SIG-M5 (cell line): Measurements from ENCODE around the gene PCDHB11.
"Not testable (repeated sequence)": the region's sequence is repeated elsewhere in the genome, so short reads cannot be mapped to it uniquely, and the experiment has no call there.

Experiments
- DNase-seq: peaks from one replicate; lab custom pipeline; 2025; lab: John Stamatoyannopoulos, UW

PCDHB11 gene

GRCh38 chr5:141186897-141187512 lies 12.4 kb upstream of the PCDHB11 start, which contains the start of gene PCDHB9:
PCDHB9 (plus strand) TSS chr5:141187161; CDS start chr5:141187319, 158 bp downstream.
- DNase-seq: no peak

DNA sequence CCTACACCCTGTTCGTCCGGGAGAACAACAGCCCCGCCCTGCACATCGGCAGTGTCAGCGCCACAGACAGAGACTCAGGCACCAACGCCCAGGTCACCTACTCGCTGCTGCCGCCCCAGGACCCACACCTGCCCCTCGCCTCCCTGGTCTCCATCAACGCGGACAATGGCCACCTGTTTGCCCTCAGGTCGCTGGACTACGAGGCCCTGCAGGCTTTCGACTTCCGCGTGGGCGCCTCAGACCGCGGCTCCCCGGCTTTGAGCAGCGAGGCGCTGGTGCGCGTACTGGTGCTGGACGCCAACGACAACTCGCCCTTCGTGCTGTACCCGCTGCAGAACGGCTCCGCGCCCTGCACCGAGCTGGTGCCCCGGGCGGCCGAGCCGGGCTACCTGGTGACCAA lies 10.7 kb upstream of the PCDHB11 start:
- DNase-seq: not testable (repeated sequence)

GRCh38 chr5:141189131-141189530 lies 10.3 kb upstream of the PCDHB11 start:
- not testable (repeated sequence) for DNase-seq

- no peak for DNase-seq
Observed at GRCh38 chr5:141192110-141192725, 7.2 kb upstream of the PCDHB11 start, which contains the start of gene PCDHB10. PCDHB10 (plus strand) TSS chr5:141192353; CDS start chr5:141192553, 200 bp downstream.

- DNase-seq: not testable (repeated sequence)
Observed at GRCh38 chr5:141194332-141194731, 5.1 kb upstream of the PCDHB11 start.

DNA sequence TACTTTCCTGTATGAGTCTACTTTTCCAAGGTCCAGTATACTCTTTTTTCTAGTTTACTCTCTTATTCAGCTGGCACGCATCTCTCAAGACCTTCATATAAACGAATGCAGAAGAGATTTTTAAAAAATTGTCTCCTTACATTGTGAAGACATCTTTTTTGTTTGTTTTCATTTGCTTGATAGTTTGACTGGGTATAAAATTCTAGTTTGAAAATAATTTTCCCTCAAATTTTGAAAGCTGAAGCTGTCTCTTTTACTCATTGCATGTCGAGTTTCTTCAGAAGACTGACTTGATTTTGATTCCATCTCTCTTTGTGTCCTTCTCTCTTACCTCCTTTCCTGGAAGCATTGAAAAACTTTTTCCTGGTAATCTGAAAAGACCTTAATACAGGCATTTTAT lies 3.1 kb upstream of the PCDHB11 start:
- no peak for DNase-seq

GRCh38 chr5:141201126-141201525 lies 1.7 kb downstream of the PCDHB11 start:
- DNase-seq: not testable (repeated sequence)

- not testable (repeated sequence) for DNase-seq
Observed at GRCh38 chr5:141201646-141202045, 2.2 kb downstream of the PCDHB11 start.

- DNase-seq: no peak
Observed at GRCh38 chr5:141208478-141208877, 9.1 kb downstream of the PCDHB11 start, which contains the start of gene PCDHB12. PCDHB12 (plus strand) TSS chr5:141208719; CDS start chr5:141208908, 189 bp downstream.

GRCh38 chr5:141210281-141210680 lies 10.9 kb downstream of the PCDHB11 start:
- not testable (repeated sequence) for DNase-seq

- DNase-seq: not testable (repeated sequence)
Observed at GRCh38 chr5:141210849-141211248, 11.4 kb downstream of the PCDHB11 start.

GRCh38 chr5:141213656-141214339 lies 14.4 kb downstream of the PCDHB11 start, which contains the start of gene PCDHB13:
PCDHB13 (plus strand) TSS chr5:141213919; CDS start chr5:141214124, 205 bp downstream.
- DNase-seq: not testable (repeated sequence)

DNA sequence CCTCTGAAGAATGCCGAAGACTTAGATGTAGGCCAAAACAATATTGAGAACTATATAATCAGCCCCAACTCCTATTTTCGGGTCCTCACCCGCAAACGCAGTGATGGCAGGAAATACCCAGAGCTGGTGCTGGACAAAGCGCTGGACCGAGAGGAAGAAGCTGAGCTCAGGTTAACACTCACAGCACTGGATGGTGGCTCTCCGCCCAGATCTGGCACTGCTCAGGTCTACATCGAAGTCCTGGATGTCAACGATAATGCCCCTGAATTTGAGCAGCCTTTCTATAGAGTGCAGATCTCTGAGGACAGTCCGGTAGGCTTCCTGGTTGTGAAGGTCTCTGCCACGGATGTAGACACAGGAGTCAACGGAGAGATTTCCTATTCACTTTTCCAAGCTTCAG lies 15.2 kb downstream of the PCDHB11 start:
- DNase-seq: not testable (repeated sequence)

- not testable (repeated sequence) for DNase-seq
Observed at GRCh38 chr5:141215504-141215903, 16.1 kb downstream of the PCDHB11 start.

DNA sequence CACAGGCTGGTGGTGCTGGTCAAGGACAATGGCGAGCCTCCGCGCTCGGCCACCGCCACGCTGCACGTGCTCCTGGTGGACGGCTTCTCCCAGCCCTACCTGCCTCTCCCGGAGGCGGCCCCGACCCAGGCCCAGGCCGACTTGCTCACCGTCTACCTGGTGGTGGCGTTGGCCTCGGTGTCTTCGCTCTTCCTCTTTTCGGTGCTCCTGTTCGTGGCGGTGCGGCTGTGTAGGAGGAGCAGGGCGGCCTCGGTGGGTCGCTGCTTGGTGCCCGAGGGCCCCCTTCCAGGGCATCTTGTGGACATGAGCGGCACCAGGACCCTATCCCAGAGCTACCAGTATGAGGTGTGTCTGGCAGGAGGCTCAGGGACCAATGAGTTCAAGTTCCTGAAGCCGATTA lies 16.6 kb downstream of the PCDHB11 start:
- not testable (repeated sequence) for DNase-seq

DNA sequence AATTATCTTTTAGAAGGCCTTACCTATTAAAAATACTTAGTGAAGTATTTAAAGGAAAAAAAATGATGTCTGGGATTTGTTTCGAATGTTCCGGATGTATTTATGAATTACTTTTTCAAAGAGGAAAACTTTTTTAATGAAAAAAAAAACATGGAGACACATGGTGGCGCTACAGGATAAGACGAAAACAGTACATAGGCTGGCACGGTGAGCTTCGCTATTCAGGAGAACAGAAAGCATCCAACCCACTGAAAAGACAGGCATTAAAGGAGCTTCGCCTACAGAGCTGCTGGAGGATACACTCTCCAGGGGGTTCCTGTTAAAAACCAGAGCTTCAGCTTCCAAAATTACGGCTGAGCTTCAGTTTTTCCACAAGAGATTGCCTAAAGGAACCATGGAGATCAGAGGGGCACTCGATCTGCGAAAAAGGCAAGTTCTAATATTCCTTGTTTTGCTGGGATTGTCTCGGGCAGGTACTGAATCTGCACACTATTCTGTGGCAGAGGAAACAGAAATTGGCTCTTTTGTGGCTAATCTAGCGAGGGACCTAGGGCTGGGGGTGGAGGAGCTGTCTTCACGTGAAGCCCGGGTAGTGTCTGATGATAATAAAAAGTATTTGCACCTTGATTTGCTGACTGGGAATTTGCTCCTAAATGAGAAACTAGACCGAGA lies 23.8 kb downstream of the PCDHB11 start, which contains the start of gene PCDHB14:
Gene PCDHB14, plus strand, starts transcription at position 232 of the 672 bp plus-strand sequence. Its CDS starts 163 bp downstream, at position 395.
- no peak for DNase-seq

DNA sequence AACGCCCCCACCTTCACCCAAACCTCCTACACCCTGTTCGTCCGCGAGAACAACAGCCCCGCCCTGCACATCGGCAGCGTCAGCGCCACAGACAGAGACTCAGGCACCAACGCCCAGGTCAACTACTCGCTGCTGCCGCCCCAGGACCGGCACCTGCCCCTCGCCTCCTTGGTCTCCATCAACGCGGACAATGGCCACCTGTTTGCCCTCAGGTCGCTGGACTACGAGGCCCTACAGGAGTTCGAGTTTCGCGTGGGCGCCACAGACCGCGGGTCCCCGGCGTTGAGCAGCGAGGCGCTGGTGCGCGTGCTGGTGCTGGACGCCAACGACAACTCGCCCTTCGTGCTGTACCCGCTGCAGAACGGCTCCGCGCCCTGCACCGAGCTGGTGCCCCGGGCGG lies 25.4 kb downstream of the PCDHB11 start:
- DNase-seq: not testable (repeated sequence)

GRCh38 chr5:141225421-141225820 lies 26.0 kb downstream of the PCDHB11 start:
- DNase-seq: not testable (repeated sequence)

DNA sequence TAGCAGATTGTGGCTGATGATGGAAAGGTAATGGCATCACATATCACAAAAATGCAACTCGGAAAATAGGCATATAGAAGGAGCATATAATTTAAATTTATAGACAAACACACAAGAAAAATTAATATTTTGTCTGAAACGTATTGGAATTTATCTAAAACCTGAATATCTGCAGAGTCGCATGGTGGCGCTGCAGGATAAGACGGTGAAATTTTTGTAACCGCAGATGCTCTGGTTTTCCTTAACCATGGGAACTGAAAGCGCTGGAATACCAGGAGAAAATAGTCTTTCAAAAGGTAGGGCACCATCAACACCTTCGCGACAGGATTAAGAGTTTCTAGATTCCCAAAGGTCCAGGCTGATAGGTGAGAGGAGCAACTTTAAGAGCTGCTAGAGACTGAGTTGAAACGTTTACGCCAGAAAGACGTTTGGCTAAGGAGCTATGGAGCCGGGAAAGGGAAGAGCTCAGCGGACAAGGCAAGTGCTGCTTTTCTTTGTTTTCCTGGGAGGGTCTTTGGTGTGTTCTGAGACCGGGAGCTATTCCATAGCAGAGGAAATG lies 34.8 kb downstream of the PCDHB11 start:
- no peak for DNase-seq

- not testable (repeated sequence) for DNase-seq
Observed at GRCh38 chr5:141235922-141236321, 36.5 kb downstream of the PCDHB11 start.

- DNase-seq: no peak
Observed at GRCh38 chr5:141236516-141237313, 37.3 kb downstream of the PCDHB11 start.
